Stimulated activated CD8-positive, alpha-beta memory T cell treated with anti-CD3 and anti-CD28 coated beads, Interleukin-4, amount 100 ng/mL, for 4 hours (primary cell): ENCODE measurements around the gene TMEM225.
"Not testable (repeated sequence)": the region's sequence is repeated elsewhere in the genome, so short reads cannot be mapped to it uniquely, and the experiment has no call there.

Source experiments
- DNase-seq, 2 donors: peaks; one replicate each; pipeline ENCODE4 v3.0.0-alpha.2; 2020; ENCODE audit warnings: low read depth in 2 of 2, low spot score in 1 of 2

The TMEM225 gene, protein sequence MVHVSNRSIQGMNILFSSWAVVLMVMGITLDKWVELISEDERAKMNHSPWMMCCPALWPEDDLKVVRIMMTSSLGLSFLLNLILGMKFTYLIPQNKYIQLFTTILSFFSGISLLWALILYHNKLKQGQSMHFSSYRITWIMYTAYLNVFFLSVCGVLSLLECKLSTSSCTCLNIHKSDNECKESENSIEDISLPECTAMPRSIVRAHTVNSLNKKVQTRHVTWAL

DNA sequence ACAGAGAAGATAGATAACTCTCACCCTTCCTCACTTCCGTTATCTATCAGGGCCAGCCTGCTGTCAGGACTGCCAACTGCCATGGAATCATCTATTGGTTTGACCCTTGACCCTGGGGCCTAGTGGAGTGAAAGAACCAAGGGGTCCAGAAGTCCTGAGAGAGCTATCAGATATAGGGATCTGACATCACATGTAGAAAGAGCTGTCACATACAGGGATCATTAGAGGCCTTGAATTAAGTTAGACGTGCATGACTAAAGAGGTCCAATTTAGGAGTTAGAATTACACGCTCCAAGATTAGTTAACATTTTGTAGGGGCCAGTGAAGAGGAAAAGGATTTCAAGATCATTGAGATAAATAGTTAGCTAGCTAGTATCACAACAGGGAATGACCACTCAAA, at the start of gene TMEM225:
TSS of gene TMEM225 (minus strand) at position 101 of the 400 bp plus-strand sequence. CDS start 245 bp downstream, outside the sequence.
- no peak for DNase-seq

DNA sequence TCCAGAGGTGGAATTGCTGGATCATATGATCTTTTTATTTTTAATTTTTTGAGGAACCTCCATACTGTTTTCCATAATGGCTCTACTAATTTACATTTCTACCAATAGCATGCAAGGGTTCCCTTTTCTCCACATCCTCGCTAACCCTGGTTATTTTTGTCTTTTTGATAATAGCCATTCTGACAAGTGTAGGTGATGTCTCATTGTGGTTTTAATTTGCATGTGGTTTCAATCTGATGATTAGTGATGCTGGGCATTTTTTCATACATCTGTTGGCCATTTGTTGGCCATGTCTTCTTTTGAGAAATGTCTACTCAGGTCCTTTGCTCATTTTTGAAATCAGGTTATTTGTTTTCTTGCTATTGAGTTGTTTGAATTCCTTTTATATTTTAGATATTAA, 38.6 kb upstream of the TMEM225 start:
- no peak for DNase-seq

DNA sequence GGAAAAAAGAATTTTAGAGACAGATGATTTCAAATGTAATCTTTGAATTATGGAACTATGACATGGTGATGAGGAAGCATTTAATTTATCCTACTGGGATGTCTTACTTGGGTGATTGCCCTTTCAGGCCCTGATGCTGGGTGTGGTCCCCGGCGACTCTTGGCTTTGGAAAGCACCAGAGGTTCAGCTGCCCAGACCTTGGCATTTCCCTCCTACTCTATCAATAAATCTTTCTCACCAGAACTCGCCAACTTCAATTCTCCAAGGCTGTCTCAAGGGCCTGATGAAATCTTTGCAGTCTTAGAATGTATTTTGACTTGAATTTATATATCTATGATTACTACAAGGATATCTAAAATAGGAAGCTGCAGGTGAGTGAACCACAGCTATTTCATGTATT, 35.5 kb upstream of the TMEM225 start:
- DNase-seq, result no peak

DNA sequence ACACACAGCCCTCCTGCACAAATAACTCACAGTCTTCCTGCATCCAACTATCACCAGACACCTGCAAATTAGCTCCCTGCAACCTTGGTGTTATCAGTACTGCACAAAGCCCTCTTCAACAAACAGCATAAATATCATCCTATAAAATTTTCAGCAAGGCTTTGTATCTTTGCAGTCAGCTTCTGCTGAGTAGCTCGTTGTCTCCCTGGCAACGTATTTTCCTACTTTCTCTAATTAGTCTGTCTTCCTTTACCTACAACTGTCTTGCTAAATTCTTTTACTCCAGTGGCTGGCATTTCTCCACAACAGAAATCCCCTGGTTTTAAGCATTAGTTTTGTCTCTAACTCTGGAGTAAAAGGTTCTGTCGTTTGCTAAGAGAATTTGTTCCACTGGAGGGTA, 20.4 kb upstream of the TMEM225 start:
- no peak for DNase-seq

DNA sequence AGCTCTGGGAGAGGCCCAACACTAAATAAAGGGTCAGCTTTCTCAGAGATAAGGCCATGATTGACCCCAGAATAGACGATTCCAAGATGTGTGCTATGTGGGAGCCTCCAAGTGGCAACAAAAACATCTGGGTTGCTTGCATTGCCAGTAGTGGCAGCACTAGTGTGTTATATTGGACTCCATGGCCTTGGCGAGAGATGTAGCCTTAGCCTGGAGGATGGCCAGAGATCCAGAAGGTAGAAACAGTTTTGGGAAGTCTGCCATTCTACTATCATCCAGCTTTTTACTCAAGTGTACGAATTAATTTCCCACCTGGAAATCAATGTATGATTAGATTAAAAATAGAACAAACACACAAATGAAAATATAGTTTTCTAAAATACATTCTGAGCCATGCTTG, 19.5 kb upstream of the TMEM225 start:
- DNase-seq, result no peak

DNA sequence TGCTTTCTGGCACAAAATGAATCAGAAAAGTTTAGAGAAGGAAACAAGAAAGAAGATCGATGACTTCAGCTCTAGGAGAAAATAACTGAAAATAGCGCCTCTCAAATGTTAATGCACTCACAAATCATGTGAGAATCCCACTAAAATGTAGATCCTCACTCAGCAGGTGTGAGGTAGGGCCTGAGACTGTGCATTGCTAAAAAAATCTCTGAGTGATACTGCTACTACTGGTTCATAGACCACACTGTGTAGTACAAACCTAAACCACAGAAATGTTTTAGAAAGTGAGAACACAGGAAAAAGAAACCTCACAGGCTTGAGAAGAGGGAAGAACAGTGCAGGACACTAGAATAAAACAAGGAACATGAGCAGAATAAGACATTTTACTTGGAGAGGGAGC, 18.5 kb upstream of the TMEM225 start:
- DNase-seq, result no peak

DNA sequence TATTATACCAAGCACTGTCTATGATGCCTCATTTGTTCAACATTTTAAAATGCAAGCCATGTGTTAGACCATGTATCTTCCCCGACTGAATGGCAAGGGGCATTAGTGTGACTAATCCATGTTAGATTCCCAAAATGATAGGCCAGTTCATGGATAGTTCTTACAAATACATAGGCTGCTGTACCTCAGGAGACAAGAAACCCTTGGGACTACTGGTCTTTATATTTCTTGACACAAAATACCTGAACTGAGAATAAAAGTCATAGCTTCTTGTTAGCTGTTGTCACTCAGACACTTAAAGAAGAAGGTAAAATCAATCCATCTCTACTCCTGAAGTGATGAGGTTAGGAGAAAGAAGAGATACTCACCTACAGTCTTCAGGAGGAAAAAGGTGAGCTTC, 16.4 kb upstream of the TMEM225 start, which contains the start of gene OR8D4:
TSS of gene OR8D4 (plus strand) at position 301 of the 400 bp plus-strand sequence. CDS start 4,265 bp downstream, outside the sequence.
- DNase-seq, result no peak

DNA sequence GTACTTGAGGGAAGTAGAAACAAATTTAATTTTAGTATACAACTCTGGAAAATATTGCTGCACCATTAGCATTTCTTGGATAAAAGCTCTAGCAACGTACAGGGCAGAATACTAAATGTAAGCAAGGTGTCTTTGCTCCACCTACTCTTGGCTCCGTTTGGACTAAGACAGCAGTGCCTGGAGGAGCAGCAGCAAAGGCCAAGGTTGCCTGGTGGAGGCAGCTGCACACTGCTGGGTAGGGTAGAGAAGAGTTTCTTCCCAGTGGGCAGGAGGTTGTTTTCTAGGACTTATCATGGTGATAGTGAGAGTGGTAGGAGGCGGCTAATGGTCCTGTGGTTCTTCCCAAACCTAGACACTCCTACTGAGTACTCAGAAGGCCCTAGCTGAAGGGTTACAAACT, 14.3 kb upstream of the TMEM225 start:
- DNase-seq, result no peak

DNA sequence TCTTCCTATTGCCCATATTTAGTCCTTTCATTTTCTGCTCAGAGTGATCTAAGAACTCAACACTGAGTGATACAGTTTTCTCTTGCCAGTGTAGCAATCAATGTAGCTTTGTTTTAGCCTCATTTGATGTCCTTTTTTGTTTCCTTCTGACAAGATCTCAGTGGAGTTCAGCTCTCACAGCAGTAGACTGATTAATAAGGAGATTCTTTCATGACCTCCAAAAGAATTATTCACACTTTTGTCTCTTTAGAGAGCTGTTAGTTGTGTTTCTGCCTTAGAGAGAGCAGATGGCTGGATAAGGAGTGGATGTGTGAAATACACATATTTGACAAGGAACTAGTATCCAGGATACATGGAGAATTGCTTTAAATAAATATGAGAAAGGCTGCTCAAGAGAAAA, 6.6 kb upstream of the TMEM225 start:
- no peak for DNase-seq

DNA sequence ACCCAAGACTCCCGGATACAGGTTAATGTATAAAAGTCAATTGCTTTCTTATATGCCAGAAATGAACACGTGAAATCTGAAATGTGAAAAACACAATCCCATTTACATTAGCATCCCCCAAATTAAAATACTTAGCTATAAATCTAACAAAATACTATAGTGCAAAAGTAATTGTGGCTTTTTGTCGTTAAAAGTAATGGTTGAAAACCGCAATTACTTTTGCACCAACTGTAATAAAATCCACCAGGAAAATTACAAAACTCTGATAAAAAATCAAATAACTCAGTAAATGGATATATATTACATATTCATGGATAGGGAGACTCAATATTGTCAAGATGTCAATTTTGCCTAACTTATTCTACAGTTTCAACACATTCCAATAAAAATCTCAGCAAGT, 4.6 kb downstream of the TMEM225 start:
- no peak for DNase-seq

DNA sequence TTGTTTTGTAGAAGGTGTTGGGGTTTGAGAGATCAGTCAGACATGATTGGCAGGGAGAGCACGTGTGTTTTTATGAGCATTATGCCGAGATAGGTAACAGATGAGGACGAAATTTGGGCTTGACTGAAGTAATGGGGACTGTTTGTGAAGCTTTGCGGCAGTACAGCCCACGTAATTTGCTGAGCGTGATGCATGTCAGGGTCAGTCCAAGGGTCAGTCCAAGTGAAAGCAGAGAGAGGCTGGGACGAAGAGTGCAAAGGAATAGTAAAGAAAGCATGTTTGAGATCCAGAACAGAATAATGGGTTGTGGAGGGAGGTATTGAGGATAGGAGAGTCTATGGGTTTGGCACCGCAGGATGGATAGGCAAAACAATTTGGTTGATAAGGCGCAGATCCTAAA, 17.7 kb downstream of the TMEM225 start:
- DNase-seq, result not testable (repeated sequence)

DNA sequence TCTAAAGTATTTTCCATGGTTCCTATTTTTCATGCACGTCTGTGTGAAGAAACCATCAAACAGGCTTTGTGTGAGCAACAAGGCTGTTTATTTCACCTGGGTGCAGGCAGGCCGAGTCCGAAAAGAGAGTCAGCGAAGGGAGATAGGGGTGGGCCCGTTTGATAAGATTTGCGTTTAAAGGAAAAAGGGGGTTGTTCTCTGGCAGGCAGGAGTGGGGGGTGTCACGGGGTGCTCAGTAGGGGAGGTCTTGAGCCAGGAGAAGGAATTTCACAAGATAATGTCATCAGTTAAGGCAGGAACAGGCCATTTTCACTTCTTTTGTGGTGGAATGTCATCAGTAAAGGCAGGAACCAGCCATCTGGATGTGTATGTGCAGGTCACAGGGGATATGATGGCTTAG, 20.2 kb downstream of the TMEM225 start:
- not testable (repeated sequence) for DNase-seq

DNA sequence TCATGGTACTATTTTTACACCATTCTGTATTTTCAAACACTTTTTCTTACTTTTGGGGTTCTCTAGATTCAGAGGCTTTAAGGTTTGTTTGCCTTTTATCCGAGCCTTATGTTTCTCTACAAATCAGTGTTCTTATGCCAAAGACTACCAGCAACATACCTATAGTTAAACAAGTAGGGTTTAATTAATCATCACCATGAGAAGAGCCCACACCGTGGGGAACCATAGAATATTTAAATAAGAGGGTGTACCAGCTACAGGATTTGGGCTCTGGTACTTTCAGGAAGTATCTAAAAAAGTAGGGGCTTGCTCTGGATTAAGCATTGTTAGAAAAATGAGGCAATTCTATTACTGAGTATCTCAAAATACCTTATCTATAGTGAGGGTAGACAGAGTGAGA, 25.7 kb downstream of the TMEM225 start:
- no peak for DNase-seq

DNA sequence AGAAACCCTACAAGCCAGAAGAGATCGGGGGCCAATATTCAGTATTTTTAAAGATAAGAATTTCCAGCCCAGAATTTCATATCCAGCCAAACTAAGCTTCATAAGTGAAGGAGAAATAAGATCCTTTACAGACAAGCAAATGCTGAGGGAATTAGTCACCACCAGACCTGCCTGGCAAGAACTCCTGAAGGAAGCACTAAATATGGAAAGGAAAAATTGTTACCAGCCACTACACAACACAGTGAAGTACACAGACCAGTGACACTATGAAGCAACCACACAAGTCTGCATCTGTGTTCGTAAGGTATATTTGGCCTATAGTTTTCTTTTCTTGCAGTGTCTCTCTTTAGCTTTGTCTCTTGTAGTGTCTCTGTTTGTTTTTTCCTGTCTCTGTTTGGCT, 29.0 kb downstream of the TMEM225 start:
- no peak for DNase-seq

DNA sequence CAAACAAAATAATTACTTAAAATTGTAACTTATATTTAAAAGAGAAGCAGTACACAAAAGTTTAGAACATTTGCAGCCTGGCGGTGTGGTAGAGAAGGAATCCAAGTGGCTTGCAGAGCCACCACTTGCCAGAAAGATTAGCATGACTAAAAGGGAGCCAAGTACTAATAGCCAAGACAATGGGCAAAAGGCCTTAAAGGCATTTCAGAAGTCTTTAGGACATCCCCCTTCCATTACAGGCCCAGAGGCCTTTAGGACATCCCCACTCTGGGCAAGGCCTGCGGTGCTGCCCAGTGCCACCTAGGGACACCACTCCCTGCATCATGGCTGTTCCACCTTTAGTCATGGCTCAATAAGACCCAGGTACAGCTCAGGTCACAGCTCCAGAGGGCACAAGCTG, 32.4 kb downstream of the TMEM225 start:
- DNase-seq, result no peak

DNA sequence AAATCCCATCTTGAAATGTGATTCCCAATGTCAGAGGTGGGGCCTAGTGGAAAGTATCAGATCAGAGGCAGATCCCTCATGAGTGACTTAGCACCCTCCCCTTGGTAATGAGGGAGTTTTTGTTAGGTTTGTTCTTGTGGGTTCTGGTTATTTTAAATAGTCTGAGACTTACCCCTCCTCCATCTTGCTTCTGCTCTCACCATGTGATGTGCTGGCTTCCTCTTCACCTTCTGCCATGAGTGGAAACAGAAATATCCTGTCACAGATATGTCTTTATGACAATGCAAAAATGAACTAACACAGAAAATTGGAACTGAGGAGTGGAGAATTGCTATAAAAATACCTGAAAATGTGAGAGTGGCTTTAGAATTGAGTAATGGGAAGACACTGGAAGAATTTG, 33.1 kb downstream of the TMEM225 start:
- DNase-seq, result no peak

DNA sequence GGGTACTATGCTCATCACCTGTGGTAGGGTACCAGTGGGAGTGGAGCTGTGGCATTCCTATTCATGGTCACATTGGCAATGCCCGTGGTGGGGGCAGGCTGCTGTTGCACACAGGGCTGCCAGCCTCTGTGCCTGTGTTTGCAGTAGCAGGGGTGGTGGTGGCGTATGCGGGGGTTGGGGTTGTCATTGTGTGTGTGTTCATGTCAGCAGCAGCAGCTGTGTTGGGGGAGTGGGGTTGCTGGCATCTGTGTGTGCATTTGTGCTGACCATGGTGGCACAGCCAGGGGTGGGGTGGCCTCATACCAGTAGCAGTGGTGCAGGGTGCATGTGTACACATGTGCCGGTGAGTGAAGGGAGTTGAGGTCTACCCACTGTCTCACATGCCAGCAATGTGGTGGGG, 34.4 kb downstream of the TMEM225 start:
- no peak for DNase-seq

DNA sequence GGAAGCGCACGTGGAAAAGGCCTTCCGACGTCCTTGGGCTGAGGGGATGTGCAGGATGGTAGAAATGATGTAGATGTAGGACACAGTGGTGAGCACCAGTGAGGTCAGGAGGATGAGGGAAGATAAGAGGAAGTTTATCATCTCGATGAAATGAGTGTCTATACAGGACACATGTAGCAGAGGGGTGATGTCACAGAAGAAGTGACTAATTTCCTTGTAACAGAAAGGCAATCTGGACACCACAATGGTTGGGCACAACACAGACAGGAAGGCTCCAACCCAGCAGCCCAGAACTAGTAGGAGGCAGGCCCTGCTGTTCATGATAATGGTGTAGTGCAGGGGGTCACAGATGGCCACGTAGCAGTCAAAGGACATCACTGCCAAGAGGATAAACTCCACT, 44.3 kb downstream of the TMEM225 start:
- DNase-seq, result no peak

DNA sequence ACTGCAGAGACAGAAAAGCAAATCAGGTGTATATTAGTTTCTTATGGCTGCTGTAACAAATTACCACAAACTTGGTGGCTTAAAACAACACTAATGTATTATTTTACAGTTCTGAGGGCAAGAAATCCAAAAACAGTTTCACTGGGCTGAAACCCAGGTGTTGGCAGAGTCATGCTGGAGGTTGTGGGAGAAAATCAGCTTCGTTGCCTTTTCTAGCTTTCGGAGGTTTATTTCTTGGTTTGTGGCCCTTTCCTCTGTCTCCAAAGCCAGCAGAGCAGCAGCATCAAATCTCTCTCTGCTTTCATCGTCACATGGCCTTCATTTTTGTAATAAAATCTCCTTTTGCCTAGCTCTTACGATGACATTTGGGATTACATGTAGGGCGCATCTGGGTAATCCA, 46.3 kb downstream of the TMEM225 start:
- DNase-seq, result no peak

DNA sequence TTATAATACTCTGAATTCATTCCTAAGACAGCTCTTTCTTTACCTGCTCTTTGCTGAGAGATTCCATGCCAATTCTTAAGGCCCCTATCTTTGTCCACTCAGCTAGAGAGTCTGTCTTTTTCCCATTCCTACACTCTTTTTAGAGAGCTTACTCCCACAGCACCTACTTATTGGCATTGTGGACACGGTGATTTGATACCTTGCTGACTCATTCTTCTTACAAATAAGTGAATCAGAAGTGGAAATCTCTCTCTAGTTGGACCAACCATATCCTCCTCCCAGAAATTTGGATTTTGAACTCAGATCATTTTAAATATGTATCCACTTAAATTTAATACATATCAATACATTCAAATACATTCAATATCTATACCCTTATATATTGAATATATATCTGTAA, 46.8 kb downstream of the TMEM225 start:
- no peak for DNase-seq

DNA sequence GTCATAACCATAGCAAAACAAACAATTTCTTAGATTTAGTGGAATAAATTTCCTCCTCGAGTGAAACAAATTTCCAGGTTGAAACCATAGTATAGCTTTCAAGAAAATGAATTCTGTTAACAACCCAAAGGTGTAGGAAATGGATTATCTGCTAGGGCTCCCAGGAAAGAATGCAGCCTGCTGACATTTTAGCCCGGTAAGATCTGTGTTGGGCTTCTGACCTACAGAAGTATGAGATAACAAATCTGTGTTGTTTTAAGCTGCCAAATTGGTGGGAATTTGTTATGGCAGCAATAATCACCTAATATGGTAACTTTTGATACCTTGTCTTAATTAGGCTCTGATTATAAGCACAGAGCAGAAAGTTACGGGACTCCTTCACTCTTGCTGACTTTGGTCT, 47.3 kb downstream of the TMEM225 start:
- DNase-seq, result no peak

DNA sequence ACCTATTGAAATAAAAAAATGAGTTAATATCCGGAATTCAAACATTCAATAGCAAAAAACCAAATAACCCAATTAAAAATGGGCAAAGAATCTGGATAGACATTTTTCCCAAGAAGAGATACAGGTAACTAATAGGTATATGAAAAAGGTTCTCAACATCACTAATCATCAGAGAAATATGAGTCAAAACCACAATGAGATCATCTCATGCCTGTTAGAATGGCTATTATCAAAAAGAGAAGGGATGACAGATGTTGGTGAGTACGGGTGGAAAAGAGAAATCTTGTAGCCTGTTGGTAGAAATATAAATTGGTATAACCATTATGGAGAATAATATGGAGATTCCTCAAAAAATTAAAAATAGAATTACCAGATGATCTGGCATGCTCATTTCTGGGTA, 52.4 kb downstream of the TMEM225 start:
- DNase-seq, result no peak
